HepG2 (cell line): ENCODE measurements around the gene LRSAM1. TPM values are rescaled to one million over a fixed set of nuclear protein-coding genes. Genes with fewer than 3 reads are reported as not detected.

Source experiments
- ATRX ChIP-seq: sonication (generic); formaldehyde crosslinking; IDR thresholded peaks from 2 replicates; pipeline ENCODE4 v1.4.0; 2020; ENCODE audit warnings: missing genetic modification reagents, borderline replicate concordance
- CBX1 ChIP-seq: IDR thresholded peaks from one replicate; pipeline ENCODE4 v1.6.1; 2016; ENCODE audit warnings: antibody characterized with exemption, low read depth
- CREB1 ChIP-seq, 2 experiments: fragments of 450-650 bp in 1 of 2; IDR thresholded peaks; 2 replicates each; pipeline ENCODE4 v1.6.1; 2016 to 2017; ENCODE audit warnings: control low read depth in 1 of 2, mild to moderate bottlenecking in 1 of 2, missing compliant biosample characterization in 1 of 2, missing genetic modification characterization in 1 of 2
- GPBP1L1 ChIP-seq: sonication (generic); formaldehyde crosslinking; IDR thresholded peaks from 2 replicates; pipeline ENCODE4 v1.5.0; 2020; ENCODE audit warnings: mild to moderate bottlenecking, missing genetic modification reagents
- HOMEZ ChIP-seq: IDR thresholded peaks from 2 replicates; pipeline ENCODE4 v1.6.1; 2016; ENCODE audit warnings: low read depth
- KAT8 ChIP-seq: IDR thresholded peaks from 2 replicates; pipeline ENCODE4 v1.6.1; 2016; ENCODE audit warnings: missing genetic modification reagents, missing compliant biosample characterization
- PHF5A ChIP-seq: IDR thresholded peaks from one replicate; pipeline ENCODE4 v1.6.1; 2018; ENCODE audit warnings: low read depth, missing genetic modification reagents; ENCODE audit not compliant: unreplicated experiment
- REL ChIP-seq: sonication (generic); formaldehyde crosslinking; conservative IDR thresholded peaks from 2 replicates; pipeline ENCODE4 v1.8.0; 2022; ENCODE audit warnings: mild to moderate bottlenecking, missing genetic modification reagents, moderate library complexity
- RELA ChIP-seq: sonication (generic); formaldehyde crosslinking; IDR thresholded peaks from 2 replicates; pipeline ENCODE4 v1.4.0; 2020; ENCODE audit warnings: missing genetic modification reagents
- SALL1 ChIP-seq: sonication (generic); formaldehyde crosslinking; IDR thresholded peaks from 2 replicates; pipeline ENCODE4 v1.8.0; 2022; ENCODE audit warnings: mild to moderate bottlenecking, missing genetic modification reagents
- SPEN ChIP-seq: sonication (generic); formaldehyde crosslinking; IDR thresholded peaks from 2 replicates; pipeline ENCODE4 v1.5.1; 2020; ENCODE audit warnings: low read depth, mild to moderate bottlenecking, missing genetic modification reagents
- ZBED4 ChIP-seq: sonication (generic); formaldehyde crosslinking; IDR thresholded peaks from 2 replicates; pipeline ENCODE4 v1.4.0; 2020; ENCODE audit warnings: missing genetic modification reagents, borderline replicate concordance
- ZBTB33 ChIP-seq: sonication (generic); formaldehyde crosslinking; IDR thresholded peaks from 2 replicates; pipeline ENCODE4 v1.4.0; 2020; ENCODE audit warnings: missing genetic modification reagents
- ZFP62 ChIP-seq: sonication (generic); formaldehyde crosslinking; IDR thresholded peaks from 2 replicates; pipeline ENCODE4 v1.4.0; 2020; ENCODE audit warnings: missing genetic modification reagents
- ZNF510 ChIP-seq: sonication (generic); formaldehyde crosslinking; IDR thresholded peaks from 2 replicates; pipeline ENCODE4 v1.4.0; 2020; ENCODE audit warnings: low read depth, mild to moderate bottlenecking, missing genetic modification reagents
- ZNF614 ChIP-seq: IDR thresholded peaks from 2 replicates; pipeline ENCODE4 v1.6.1; 2018; ENCODE audit warnings: missing biosample characterization, missing genetic modification reagents, inconsistent platforms, borderline replicate concordance
- ZNF616 ChIP-seq: sonication (generic); formaldehyde crosslinking; IDR thresholded peaks from 2 replicates; pipeline ENCODE4 v1.5.0; 2020; ENCODE audit warnings: low read depth, mild to moderate bottlenecking, missing genetic modification reagents
- ZNF773 ChIP-seq: sonication (generic); formaldehyde crosslinking; IDR thresholded peaks from 2 replicates; pipeline ENCODE4 v1.4.0; 2020; ENCODE audit warnings: missing genetic modification reagents, borderline replicate concordance
- ZNF83 ChIP-seq: sonication (generic); formaldehyde crosslinking; IDR thresholded peaks from 2 replicates; pipeline ENCODE4 v1.4.0; 2020; ENCODE audit warnings: missing genetic modification reagents, mild to moderate bottlenecking, borderline replicate concordance
- ZSCAN22 ChIP-seq: sonication (generic); formaldehyde crosslinking; IDR thresholded peaks from 2 replicates; pipeline ENCODE4 v1.4.0; 2020; ENCODE audit warnings: mild to moderate bottlenecking, missing genetic modification reagents
- polyA plus RNA-seq, 8 experiments: library from polyadenylated mRNA; depleted of rRNA in 3 of 8; stranded (reverse) in 7 of 8; unstranded in 1 of 8; fragments of >200 nt; fragmentation: Illumina TruSeq in 4 of 8; extraction: Trizol in 4 of 8; gene quantifications; 2 replicates each; pipeline versions ENCODE4 v1.2.1 to v1.2.3, GENCODE V29; 2011 to 2016; ENCODE audit warnings: low read depth in 4 of 8, missing spikeins in 1 of 8, mixed read lengths in 1 of 8; ENCODE audit not compliant: insufficient read depth in 1 of 8
- total RNA-seq, 5 experiments: library from RNA; depleted of rRNA; stranded (reverse); fragments of >200 nt; fragmentation: Illumina TruSeq; extraction: Trizol; gene quantifications; 2 replicates each; pipeline ENCODE4 v1.2.3, GENCODE V29; 2016; ENCODE audit warnings: low read depth in 1 of 5

LRSAM1 gene
- total and polyA plus RNA-seq, 2 of the 13 experiments (the other 11 are each of a cell fraction or from before 2014, with no cell fraction given) = 8.7 to 10.2 TPM

- no peak for TF ChIP-seq CREB1 (IDR thresholded peaks at IDR 0.05)
- no peak for TF ChIP-seq CREB1 (CRISPR knock-in tag; IDR thresholded peaks at IDR 0.05)
- TF ChIP-seq HOMEZ (CRISPR knock-in tag) = no peak
- no peak for TF ChIP-seq ZNF510
- no peak for TF ChIP-seq CBX1
- TF ChIP-seq ATRX (CRISPR knock-in tag) = no peak
- TF ChIP-seq ZFP62 (CRISPR knock-in tag) = no peak
- TF ChIP-seq ZNF83 (CRISPR knock-in tag) = no peak
- no peak for TF ChIP-seq RELA (CRISPR knock-in tag)
- no peak for TF ChIP-seq ZNF773
- TF ChIP-seq ZSCAN22 (CRISPR knock-in tag) = no peak
- TF ChIP-seq ZBED4 = no peak
- TF ChIP-seq GPBP1L1 = no peak
- TF ChIP-seq KAT8 (CRISPR knock-in tag) = peak; percentile 32; the same call in 1 of the 2 replicates
- no peak for TF ChIP-seq REL (CRISPR knock-in tag)
- TF ChIP-seq ZNF616 (CRISPR knock-in tag) = no peak
- TF ChIP-seq SALL1 (CRISPR knock-in tag) = peak; percentile 30; the same call in 1 of the 2 replicates
- TF ChIP-seq ZNF614 (CRISPR knock-in tag) = 0 out of 2 replicates have a peak, but pooled peaks have one; percentile 34
- TF ChIP-seq PHF5A (CRISPR knock-in tag) = no peak
- peak; percentile 91 for TF ChIP-seq ZBTB33 (CRISPR knock-in tag)
- TF ChIP-seq SPEN (CRISPR knock-in tag) = no peak
Measured at GRCh38 chr9:127548352-127548881, 97.1 kb downstream of the LRSAM1 start (continued).
